Activated CD8-positive, alpha-beta T cell treated with anti-CD3 and anti-CD28 coated beads for 36 hours (primary cell): ENCODE data around the gene BSPRY. TPM values are rescaled to one million over a fixed set of nuclear protein-coding genes. Genes with fewer than 3 reads are reported as not detected.

Experiments
- ATAC-seq: fragments of 200-7000 bp; cut with Tn5 transposase; one replicate; pipeline ENCODE4 v1.10.0; 2021; ENCODE audit warnings: mild to moderate bottlenecking, moderate library complexity
- CTCF ChIA-PET: fragments of 350-600 bp; sonication (Branson Sonifier 250); formaldehyde crosslinking; loops from one replicate; lab custom pipeline; 2021; ENCODE audit warnings: antibody characterized with exemption; lab: Charles Lee
- POLR2A ChIA-PET: fragments of 350-600 bp; sonication (Branson Sonifier 250); formaldehyde crosslinking; loops from one replicate; lab custom pipeline; 2021; ENCODE audit warnings: antibody characterized with exemption; lab: Charles Lee
- DNase-seq: peaks from one replicate; pipeline ENCODE4 v3.0.0-alpha.2; 2020
- H3K27ac Mint-ChIP-seq: one replicate; pipeline ENCODE4 v1.8.0; 2021; ENCODE audit warnings: mild to moderate bottlenecking, mixed read lengths
- H3K27me3 Mint-ChIP-seq: one replicate; pipeline ENCODE4 v1.8.0; 2021; ENCODE audit warnings: mixed read lengths
- H3K36me3 Mint-ChIP-seq: one replicate; pipeline ENCODE4 v1.8.0; 2021; ENCODE audit warnings: low read depth, mixed read lengths
- H3K4me1 Mint-ChIP-seq: one replicate; pipeline ENCODE4 v1.8.0; 2021; ENCODE audit warnings: low read depth, mixed read lengths
- H3K4me3 Mint-ChIP-seq: one replicate; pipeline ENCODE4 v1.8.0; 2021; ENCODE audit warnings: mild to moderate bottlenecking, moderate library complexity, mixed read lengths
- H3K9me3 Mint-ChIP-seq: one replicate; pipeline ENCODE4 v1.8.0; 2021; ENCODE audit warnings: mixed read lengths
- intact Hi-C: fragments of 100-400 bp; cut with micrococcal nuclease; formaldehyde crosslinking; loops from one replicate; pipeline ENCODE4 v1.10.0; 2022
- total RNA-seq, 2 experiments: library from RNA; stranded (reverse); gene quantifications; one replicate each; pipeline ENCODE4 v1.2.3, GENCODE V29; 2021
- TF ChIP-seq, protein P1 (sequence below): fragments of 200-600 bp; IDR thresholded peaks from one replicate; pipeline ENCODE4 v1.8.0; 2022; ENCODE audit warnings: antibody characterized with exemption, mild to moderate bottlenecking

BSPRY gene
- total RNA-seq, 2 experiments from 2014 or later: 8.2 to 9.1 TPM

- ATAC-seq (peak; percentile 65), DNase-seq (peak; percentile 77)
- H3K9me3 Mint-ChIP-seq: no peaks in the 10 kb centered on the region
- peak overlapping the region; percentile 78 for H3K4me3 Mint-ChIP-seq
- H3K27me3 Mint-ChIP-seq: peaks cover 13% of the 10 kb centered on the region
- peaks cover 31% of the 10 kb centered on the region for H3K4me1 Mint-ChIP-seq
- TF ChIP-seq, protein P1, sequence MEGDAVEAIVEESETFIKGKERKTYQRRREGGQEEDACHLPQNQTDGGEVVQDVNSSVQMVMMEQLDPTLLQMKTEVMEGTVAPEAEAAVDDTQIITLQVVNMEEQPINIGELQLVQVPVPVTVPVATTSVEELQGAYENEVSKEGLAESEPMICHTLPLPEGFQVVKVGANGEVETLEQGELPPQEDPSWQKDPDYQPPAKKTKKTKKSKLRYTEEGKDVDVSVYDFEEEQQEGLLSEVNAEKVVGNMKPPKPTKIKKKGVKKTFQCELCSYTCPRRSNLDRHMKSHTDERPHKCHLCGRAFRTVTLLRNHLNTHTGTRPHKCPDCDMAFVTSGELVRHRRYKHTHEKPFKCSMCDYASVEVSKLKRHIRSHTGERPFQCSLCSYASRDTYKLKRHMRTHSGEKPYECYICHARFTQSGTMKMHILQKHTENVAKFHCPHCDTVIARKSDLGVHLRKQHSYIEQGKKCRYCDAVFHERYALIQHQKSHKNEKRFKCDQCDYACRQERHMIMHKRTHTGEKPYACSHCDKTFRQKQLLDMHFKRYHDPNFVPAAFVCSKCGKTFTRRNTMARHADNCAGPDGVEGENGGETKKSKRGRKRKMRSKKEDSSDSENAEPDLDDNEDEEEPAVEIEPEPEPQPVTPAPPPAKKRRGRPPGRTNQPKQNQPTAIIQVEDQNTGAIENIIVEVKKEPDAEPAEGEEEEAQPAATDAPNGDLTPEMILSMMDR: no peak
- CTCF ChIA-PET: interaction anchor here (0.7 to 3.1 kb wide), 7 partner anchors 11 to 305 kb away, joined by 3 to 14 read pairs (median 4); partner anchors contain the start of genes ALAD, CDC26, PRPF4 and WDR31
- no peaks in the 10 kb centered on the region for H3K36me3 Mint-ChIP-seq
- intact Hi-C loops: no loop called here
- H3K27ac Mint-ChIP-seq: peak overlapping the region; percentile 77
- POLR2A ChIA-PET: interaction anchor here (0.6 to 1.7 kb wide), 5 partner anchors 11 to 966 kb away, joined by 3 to 12 read pairs (median 4); partner anchors contain the start of genes POLE3 and WDR31
These were observed 1.6 kb downstream of the BSPRY start for GRCh38 chr9:113350937-113351336.

DNA sequence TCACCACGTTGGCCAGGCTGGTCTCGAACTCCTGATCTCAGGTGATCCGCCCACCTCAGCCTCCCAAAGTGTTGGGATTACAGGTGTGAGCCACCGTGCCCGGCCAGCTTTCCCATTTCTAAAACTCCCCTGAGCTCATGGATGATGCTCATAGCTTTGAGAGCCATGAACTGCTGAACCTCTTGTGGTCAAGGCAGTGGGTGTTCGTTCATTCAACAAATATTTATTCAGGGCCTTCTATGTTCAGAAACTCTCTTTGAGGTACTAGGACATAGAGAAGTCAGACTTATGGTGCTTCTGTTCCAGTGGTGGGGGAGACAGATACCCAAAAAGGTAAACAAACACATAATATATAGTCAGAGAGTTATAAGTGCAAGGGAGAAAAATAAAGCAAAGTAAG lies 2.7 kb downstream of the BSPRY start:
- Mint-ChIP-seq H3K27me3 (peaks cover 13% of the 10 kb centered on the region), H3K36me3 (no peaks in the 10 kb centered on the region), H3K4me3 (no peak overlapping the region), H3K9me3 (no peaks in the 10 kb centered on the region), H3K27ac (peak overlapping the region; percentile 3), H3K4me1 (peaks cover 31% of the 10 kb centered on the region)
- TF ChIP-seq, protein P1: no peak
- POLR2A ChIA-PET: interaction anchor here (0.6 to 1.3 kb wide), 2 partner anchors 19 to 47 kb away, joined by 3 to 4 read pairs; no protein-coding TSS in a partner anchor
- DNase-seq: no peak
- CTCF ChIA-PET: interaction anchor here (1.1 kb wide), 1 partner anchor 11 kb away, joined by 4 read pairs; no protein-coding TSS in a partner anchor
- intact Hi-C loops: no loop called here
- no peak for ATAC-seq

DNA sequence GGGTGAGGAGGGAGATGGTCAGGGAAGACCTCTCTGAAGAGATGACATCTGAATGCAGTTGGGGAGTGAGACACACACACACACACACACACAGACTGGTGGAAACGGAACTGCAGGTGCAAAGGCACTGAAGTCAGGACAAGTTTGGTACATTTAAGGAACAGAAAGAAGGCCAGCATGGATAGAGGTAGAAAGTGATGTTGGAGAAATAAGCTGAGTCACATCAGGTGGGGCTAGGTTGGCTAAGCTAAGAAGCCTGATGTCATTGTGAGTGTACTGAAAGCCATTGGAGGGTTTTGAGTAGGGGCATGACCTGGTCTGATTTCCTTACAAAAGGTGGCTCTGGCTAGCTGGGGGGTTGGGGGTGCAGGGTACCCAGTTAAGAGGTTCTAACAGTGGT lies 3.1 kb downstream of the BSPRY start:
- ChIA-PET POLR2A (interaction anchor here (1.0 kb wide), 1 partner anchor 10 kb away, joined by 4 read pairs; no protein-coding TSS in a partner anchor), CTCF (interaction anchor here (1.1 kb wide), 1 partner anchor 10 kb away, joined by 4 read pairs; no protein-coding TSS in a partner anchor)
- TF ChIP-seq, protein P1: no peak
- DNase-seq (no peak), ATAC-seq (no peak)
- no peak overlapping the region for H3K4me3 Mint-ChIP-seq
- H3K27me3 Mint-ChIP-seq: peaks cover 13% of the 10 kb centered on the region
- H3K36me3 Mint-ChIP-seq: no peaks in the 10 kb centered on the region
- intact Hi-C loops: no loop called here
- H3K4me1 Mint-ChIP-seq: peaks cover 29% of the 10 kb centered on the region
- H3K27ac Mint-ChIP-seq: peak overlapping the region; percentile 3
- H3K9me3 Mint-ChIP-seq: no peaks in the 10 kb centered on the region

- Mint-ChIP-seq H3K36me3 (no peaks in the 10 kb centered on the region), H3K27ac (no peak overlapping the region), H3K4me1 (peaks cover 22% of the 10 kb centered on the region), H3K4me3 (no peak overlapping the region), H3K27me3 (peaks cover 9% of the 10 kb centered on the region), H3K9me3 (no peaks in the 10 kb centered on the region)
- POLR2A ChIA-PET: interaction anchor here (0.5 kb wide), 1 partner anchor 184 kb away, joined by 3 read pairs; no protein-coding TSS in a partner anchor
- intact Hi-C loops: no loop called here
- ATAC-seq: no peak
- no peak for DNase-seq
- CTCF ChIA-PET: interaction anchor here (0.9 to 1.1 kb wide), 3 partner anchors 9 to 49 kb away, joined by 3 read pairs; partner anchors contain the start of gene ALAD
- TF ChIP-seq, protein P1: no peak
These were observed 5.8 kb downstream of the BSPRY start for GRCh38 chr9:113355040-113355596.
